ENCODE data around the gene CHCHD3.

CHCHD3 gene

DNA sequence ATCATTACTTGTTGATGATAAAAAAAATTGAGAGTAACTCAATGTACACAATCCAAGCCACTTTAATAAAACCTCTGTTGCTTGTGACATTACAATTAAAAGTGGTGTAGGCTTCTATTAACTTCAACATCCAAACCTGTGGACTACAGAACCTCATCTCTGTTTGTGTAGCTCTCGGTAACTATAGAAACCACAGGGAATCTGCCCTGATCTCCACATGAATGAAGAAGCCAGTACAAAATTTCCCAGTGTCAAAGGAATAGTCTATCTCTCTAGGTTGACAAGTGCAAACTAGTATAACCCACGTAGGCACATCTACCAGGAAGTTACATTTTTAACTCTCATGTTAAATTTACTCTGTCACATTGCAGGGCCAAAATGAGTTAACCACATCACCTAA, 204.3 kb downstream of the CHCHD3 start:
- Mint-ChIP-seq H3K36me3 (peaks cover 35% of the 10 kb centered on the region), H3K4me3 (no peak overlapping the region), H3K27me3 (no peaks in the 10 kb centered on the region), H3K9me3 (no peaks in the 10 kb centered on the region), H3K4me1 (peaks cover 20% of the 10 kb centered on the region), H3K27ac (no peak overlapping the region)
- no peak for ATAC-seq

GRCh38 chr7:132876576-132876975, 205.3 kb downstream of the CHCHD3 start:
- H3K4me3 Mint-ChIP-seq: no peak overlapping the region
- no peaks in the 10 kb centered on the region for H3K9me3 Mint-ChIP-seq
- ATAC-seq: no peak
- no peaks in the 10 kb centered on the region for H3K27me3 Mint-ChIP-seq
- no peak overlapping the region for H3K27ac Mint-ChIP-seq
- peaks cover 20% of the 10 kb centered on the region for H3K4me1 Mint-ChIP-seq
- peaks cover 34% of the 10 kb centered on the region for H3K36me3 Mint-ChIP-seq

- Mint-ChIP-seq H3K36me3 (peaks cover 25% of the 10 kb centered on the region), H3K27me3 (no peaks in the 10 kb centered on the region), H3K27ac (peak overlapping the region; percentile 79), H3K4me3 (no peak overlapping the region), H3K9me3 (no peaks in the 10 kb centered on the region), H3K4me1 (peaks cover 24% of the 10 kb centered on the region)
- ATAC-seq: no peak
Measured at GRCh38 chr7:132872034-132872433, 209.9 kb downstream of the CHCHD3 start.

DNA sequence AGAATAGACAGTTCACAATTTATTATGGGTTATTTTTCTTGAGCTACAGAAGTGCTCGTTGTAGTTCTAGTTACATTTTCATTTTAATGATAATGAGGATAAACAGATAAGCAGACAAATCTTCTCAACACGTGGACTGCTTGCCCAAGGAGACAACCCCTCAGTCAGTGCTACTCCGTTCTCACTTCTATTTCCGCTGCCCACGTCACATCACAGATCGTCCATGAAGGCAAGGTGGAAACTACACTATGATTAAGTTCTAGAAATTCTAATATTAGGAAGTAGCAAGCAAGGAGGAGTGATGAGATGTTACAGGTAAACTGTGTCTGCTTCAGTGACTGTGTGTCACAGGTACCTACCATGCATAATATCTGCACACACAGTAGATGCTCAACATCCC, 210.5 kb downstream of the CHCHD3 start:
- H3K4me1 Mint-ChIP-seq: peaks cover 29% of the 10 kb centered on the region
- no peak for ATAC-seq
- H3K36me3 Mint-ChIP-seq: peaks cover 31% of the 10 kb centered on the region
- no peaks in the 10 kb centered on the region for H3K27me3 Mint-ChIP-seq
- no peaks in the 10 kb centered on the region for H3K9me3 Mint-ChIP-seq
- H3K27ac Mint-ChIP-seq: peak overlapping the region; percentile 79
- no peak overlapping the region for H3K4me3 Mint-ChIP-seq

DNA sequence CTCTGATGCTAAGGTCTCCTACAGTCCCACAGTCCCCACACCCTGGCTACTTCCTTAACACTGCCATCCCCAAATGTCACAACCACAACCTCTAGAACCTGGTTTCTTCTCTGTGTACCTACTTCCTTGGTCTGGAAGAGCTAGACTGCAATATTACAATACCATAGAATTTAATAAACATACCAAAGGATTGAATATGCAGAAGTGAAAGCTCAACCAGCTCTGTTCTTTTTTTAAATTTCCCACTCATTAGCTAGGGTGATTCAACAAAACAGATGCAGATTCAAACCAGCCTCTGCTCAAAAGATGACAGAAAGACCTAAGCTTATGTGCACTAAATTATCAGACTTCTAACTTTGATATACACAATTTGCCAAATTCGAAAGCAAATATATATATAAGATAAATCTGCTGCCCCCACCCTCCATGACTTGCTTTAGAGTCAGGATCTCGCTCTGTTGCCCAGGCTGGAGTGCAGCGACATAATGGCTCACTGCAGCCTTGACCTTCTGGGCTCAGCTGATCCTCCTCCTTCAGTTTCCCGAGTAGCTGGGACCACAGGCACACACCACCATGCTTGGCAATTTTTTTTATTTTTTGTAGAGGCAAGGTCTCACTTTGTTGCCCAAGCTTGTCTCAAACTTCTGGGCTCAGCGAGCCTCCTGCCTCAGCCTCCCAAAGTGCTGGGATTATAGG, 212.6 kb downstream of the CHCHD3 start:
- Mint-ChIP-seq H3K27me3 (no peaks in the 10 kb centered on the region), H3K27ac (no peak overlapping the region), H3K4me1 (peaks cover 31% of the 10 kb centered on the region), H3K4me3 (no peak overlapping the region), H3K36me3 (peaks cover 45% of the 10 kb centered on the region), H3K9me3 (no peaks in the 10 kb centered on the region)
- ATAC-seq: peak; percentile 72

GRCh38 chr7:132866551-132866950, 215.3 kb downstream of the CHCHD3 start:
- Mint-ChIP-seq H3K4me1 (peaks cover 30% of the 10 kb centered on the region), H3K36me3 (peaks cover 60% of the 10 kb centered on the region), H3K4me3 (no peak overlapping the region), H3K27me3 (no peaks in the 10 kb centered on the region), H3K27ac (no peak overlapping the region), H3K9me3 (peaks cover 7% of the 10 kb centered on the region)
- no peak for ATAC-seq

DNA sequence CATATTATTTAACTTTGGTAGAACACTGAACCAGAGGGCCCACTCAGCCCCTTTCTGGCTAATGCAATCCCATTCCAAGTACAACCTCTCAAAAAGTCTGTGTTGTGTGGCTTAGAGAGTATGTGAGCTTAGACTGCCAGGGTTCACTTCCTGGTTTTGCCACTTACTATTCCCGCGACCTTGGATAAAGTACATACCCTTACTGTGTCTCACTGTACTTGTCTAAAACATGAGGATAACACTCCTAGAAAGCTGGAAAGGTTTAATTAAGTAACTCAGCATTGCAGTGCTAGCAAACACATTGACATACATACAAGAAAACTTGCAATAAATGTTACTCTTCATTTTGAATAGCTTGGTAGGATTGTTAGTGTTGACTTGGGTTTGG, 215.8 kb downstream of the CHCHD3 start:
- Mint-ChIP-seq H3K27me3 (no peaks in the 10 kb centered on the region), H3K9me3 (peaks cover 7% of the 10 kb centered on the region), H3K4me3 (no peak overlapping the region), H3K4me1 (peaks cover 26% of the 10 kb centered on the region), H3K27ac (no peak overlapping the region), H3K36me3 (peaks cover 60% of the 10 kb centered on the region)
- no peak for ATAC-seq

DNA sequence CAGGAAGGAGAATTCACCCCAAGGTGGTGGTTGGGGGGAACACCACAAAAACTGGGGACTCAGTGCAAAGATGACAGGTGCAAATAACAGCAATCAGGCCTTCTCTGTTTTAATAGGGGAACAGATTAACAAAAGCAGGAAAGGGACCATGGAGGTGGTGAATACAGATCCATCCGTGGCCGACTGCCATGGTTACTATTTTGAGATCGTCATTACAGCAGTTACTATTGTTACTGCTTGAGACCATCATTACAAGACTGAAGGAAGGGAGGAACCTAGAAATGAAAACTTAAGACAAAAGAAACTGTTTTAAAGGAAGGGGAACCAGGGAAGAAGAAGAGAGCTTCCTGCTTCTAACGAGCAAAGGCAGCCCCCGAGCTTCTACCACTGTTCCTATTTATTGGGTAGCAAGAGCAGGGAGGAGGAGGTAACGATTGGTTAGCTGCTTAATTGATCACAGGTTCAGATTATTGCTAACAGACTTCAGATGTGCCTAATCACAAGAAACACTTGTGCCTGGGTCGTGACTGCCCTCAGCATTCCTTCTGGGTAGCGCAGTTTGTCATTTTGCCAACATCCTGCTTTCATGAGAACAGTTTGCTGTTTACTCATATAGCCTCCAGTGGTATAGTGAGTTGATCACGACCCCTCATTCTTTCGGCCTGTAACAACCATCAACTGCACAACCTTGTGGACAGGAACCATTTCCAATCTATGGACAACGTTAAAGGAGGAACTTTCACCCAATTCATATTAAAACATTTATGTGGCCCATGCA, 216.3 kb downstream of the CHCHD3 start:
- Mint-ChIP-seq H3K4me3 (no peak overlapping the region), H3K9me3 (peaks cover 7% of the 10 kb centered on the region), H3K27ac (no peak overlapping the region), H3K4me1 (peaks cover 26% of the 10 kb centered on the region), H3K27me3 (no peaks in the 10 kb centered on the region), H3K36me3 (peaks cover 66% of the 10 kb centered on the region)
- ATAC-seq: no peak

GRCh38 chr7:132861940-132862554, 219.8 kb downstream of the CHCHD3 start:
- ATAC-seq: no peak
- Mint-ChIP-seq H3K27me3 (no peaks in the 10 kb centered on the region), H3K36me3 (peaks cover 71% of the 10 kb centered on the region), H3K27ac (no peak overlapping the region), H3K4me3 (no peak overlapping the region), H3K9me3 (peaks cover 7% of the 10 kb centered on the region), H3K4me1 (peaks cover 21% of the 10 kb centered on the region)

DNA sequence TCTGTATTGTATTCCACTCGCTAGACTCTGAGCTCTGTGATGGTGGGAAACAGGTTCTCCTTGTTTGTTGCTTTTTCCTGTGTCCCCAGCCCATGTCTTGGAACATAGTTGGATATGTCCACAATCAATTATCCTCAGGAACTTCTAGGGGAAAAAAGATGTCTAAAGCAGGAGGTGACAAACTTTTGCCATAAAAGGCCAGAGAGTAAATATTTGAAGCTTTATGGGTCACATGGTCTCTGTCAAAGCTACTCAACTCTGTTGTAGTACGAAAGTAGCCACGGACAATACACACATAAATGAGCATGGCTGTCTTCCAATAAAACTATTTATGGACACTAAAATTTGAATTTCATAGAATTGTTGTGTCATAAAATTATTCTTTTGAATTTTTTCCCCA, 220.5 kb downstream of the CHCHD3 start:
- peaks cover 7% of the 10 kb centered on the region for H3K9me3 Mint-ChIP-seq
- no peak overlapping the region for H3K27ac Mint-ChIP-seq
- peaks cover 64% of the 10 kb centered on the region for H3K36me3 Mint-ChIP-seq
- no peak overlapping the region for H3K4me3 Mint-ChIP-seq
- ATAC-seq: no peak
- peaks cover 16% of the 10 kb centered on the region for H3K4me1 Mint-ChIP-seq
- H3K27me3 Mint-ChIP-seq: no peaks in the 10 kb centered on the region

DNA sequence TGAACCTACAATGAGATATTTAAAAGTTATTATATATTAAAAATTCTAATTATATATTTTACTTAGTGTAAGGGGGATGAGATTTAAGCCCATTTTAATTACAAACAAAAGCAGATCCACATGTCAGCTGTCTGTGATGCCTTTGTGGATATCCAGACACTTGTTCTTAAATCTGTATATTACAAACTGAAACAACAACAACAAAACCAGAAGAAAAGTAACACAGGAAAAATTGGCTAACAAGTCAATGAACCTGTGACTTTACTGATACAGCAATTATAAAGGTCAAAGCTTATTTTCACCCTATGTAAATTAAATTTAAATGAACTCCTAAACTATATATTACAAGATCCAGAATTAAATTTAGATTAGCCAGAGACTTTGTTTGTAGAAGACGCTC, 222.7 kb downstream of the CHCHD3 start:
- Mint-ChIP-seq H3K27me3 (no peaks in the 10 kb centered on the region), H3K36me3 (peaks cover 49% of the 10 kb centered on the region), H3K4me1 (peaks cover 13% of the 10 kb centered on the region), H3K9me3 (peaks cover 6% of the 10 kb centered on the region), H3K4me3 (no peak overlapping the region), H3K27ac (no peak overlapping the region)
- ATAC-seq: no peak

GRCh38 chr7:132858760-132859159, 223.1 kb downstream of the CHCHD3 start:
- peaks cover 3% of the 10 kb centered on the region for H3K9me3 Mint-ChIP-seq
- no peaks in the 10 kb centered on the region for H3K27me3 Mint-ChIP-seq
- ATAC-seq: no peak
- peak overlapping the region; percentile 21 for H3K27ac Mint-ChIP-seq
- H3K36me3 Mint-ChIP-seq: peaks cover 45% of the 10 kb centered on the region
- peaks cover 9% of the 10 kb centered on the region for H3K4me1 Mint-ChIP-seq
- no peak overlapping the region for H3K4me3 Mint-ChIP-seq

GRCh38 chr7:132858251-132858650, 223.6 kb downstream of the CHCHD3 start:
- Mint-ChIP-seq H3K4me1 (peaks cover 8% of the 10 kb centered on the region), H3K27ac (peak overlapping the region; percentile 21), H3K4me3 (no peak overlapping the region), H3K36me3 (peaks cover 45% of the 10 kb centered on the region), H3K27me3 (no peaks in the 10 kb centered on the region), H3K9me3 (peaks cover 3% of the 10 kb centered on the region)
- no peak for ATAC-seq

DNA sequence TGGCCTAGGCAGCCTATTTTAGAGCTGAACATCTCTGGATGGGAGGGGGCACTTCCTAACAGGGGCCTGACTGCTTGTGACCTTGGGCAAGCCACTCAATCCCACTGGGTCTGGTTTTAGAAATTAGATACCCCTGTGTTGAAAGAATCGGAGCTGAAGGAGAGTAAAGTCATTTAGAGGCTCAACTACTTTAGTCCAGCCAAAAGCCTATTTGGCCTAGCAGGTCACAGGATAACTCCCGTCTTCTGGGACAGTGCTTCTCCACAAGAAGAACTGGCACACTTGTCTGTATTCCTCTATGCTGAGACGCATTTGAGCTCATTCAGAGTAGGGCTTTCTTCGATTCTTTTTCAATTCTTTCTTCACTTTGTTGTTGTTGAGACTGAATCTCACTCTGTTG, 224.2 kb downstream of the CHCHD3 start:
- no peaks in the 10 kb centered on the region for H3K27me3 Mint-ChIP-seq
- H3K4me1 Mint-ChIP-seq: peaks cover 8% of the 10 kb centered on the region
- H3K4me3 Mint-ChIP-seq: no peak overlapping the region
- peaks cover 43% of the 10 kb centered on the region for H3K36me3 Mint-ChIP-seq
- peak overlapping the region; percentile 21 for H3K27ac Mint-ChIP-seq
- peaks cover under 1% of the 10 kb centered on the region for H3K9me3 Mint-ChIP-seq
- ATAC-seq: no peak

DNA sequence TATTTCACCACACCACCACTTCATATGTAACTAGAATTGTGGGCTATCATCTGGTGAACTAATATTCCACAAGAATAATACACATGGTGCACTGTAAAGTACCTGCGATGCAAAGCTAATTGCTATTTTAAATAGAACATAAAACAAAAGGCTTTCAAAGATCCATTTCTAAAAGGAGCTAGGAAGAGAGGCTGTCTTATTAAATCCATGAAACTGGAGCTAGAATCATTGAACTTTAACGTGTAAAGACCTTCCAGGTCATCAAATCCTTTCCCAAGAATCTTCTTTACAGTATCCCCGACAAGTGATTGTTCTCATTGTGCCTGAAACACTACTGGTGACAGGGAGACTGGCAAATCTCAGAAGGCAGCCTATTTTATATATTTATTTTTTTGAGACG, 224.9 kb downstream of the CHCHD3 start:
- Mint-ChIP-seq H3K9me3 (no peaks in the 10 kb centered on the region), H3K4me3 (no peak overlapping the region), H3K27me3 (no peaks in the 10 kb centered on the region), H3K36me3 (peaks cover 45% of the 10 kb centered on the region), H3K4me1 (peaks cover 8% of the 10 kb centered on the region), H3K27ac (no peak overlapping the region)
- ATAC-seq: no peak

DNA sequence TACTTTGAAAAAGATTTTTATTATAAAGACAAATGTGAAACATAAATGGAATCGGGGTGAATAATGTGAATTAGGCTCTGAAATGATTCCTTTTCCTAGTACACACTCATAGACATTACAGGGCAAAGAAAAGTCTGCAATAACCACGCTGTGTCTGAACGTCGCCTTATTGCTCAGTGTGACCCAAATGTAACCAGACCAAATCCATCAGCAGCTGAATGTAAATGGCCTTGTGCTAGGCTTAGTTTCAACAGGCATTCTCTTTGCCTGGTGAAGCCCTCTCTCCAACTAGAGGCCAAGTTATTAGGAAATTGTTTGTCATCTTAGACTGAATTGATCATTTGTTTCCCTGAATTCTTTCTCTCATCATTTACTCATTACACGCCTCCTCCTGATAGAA, 225.5 kb downstream of the CHCHD3 start:
- Mint-ChIP-seq H3K27ac (no peak overlapping the region), H3K27me3 (no peaks in the 10 kb centered on the region), H3K4me1 (peaks cover 8% of the 10 kb centered on the region), H3K9me3 (no peaks in the 10 kb centered on the region), H3K36me3 (peaks cover 43% of the 10 kb centered on the region), H3K4me3 (no peak overlapping the region)
- ATAC-seq: no peak

Measured in stimulated activated memory B cell treated with anti-CD40 and anti-IgM and Interleukin-4, amounts not matched to agents 10 μg/mL and 1 μg/mL and 100 μg/mL, for 72 hours (primary cell).